Mesendoderm (in vitro differentiated cells): ENCODE results near the gene DAB2.
A peak's percentile ranks its signal among the peaks of the same experiment; 100 is the strongest.

Source experiments
- DNase-seq: peaks from one replicate; pipeline ENCODE4 v3.0.0; 2013
- H2AK5ac ChIP-seq: 2 replicates; pipeline ENCODE4 v1.6.1; 2013; ENCODE audit warnings: low read length, inconsistent platforms
- H2BK120ac ChIP-seq: 2 replicates; pipeline ENCODE4 v1.6.1; 2013; ENCODE audit warnings: low read depth, mild to moderate bottlenecking, low read length, moderate library complexity, mixed read lengths
- H2BK15ac ChIP-seq: replicated peaks from 2 replicates; pipeline ENCODE4 v1.6.1; 2013; ENCODE audit warnings: low read depth, mild to moderate bottlenecking, moderate library complexity
- H2BK5ac ChIP-seq: 2 replicates; pipeline ENCODE4 v1.6.1; 2013; ENCODE audit warnings: low read length, inconsistent platforms
- H3K18ac ChIP-seq: 2 replicates; pipeline ENCODE4 v1.6.1; 2013; ENCODE audit warnings: mild to moderate bottlenecking, low read length, mixed read lengths
- H3K23ac ChIP-seq: one replicate; pipeline ENCODE4 v1.6.1; 2013; ENCODE audit warnings: low read length
- H3K27ac ChIP-seq: 2 replicates; pipeline ENCODE4 v1.5.1; 2013; ENCODE audit warnings: low read depth, mild to moderate bottlenecking, inconsistent platforms, low read length, moderate library complexity
- H3K27me3 ChIP-seq: 2 replicates; pipeline ENCODE4 v1.6.1; 2013; ENCODE audit warnings: low read length, control low read depth, mild to moderate bottlenecking, inconsistent platforms; ENCODE audit not compliant: insufficient read depth, poor library complexity
- H3K36me3 ChIP-seq: 2 replicates; pipeline ENCODE4 v1.6.1; 2013; ENCODE audit warnings: low read length, inconsistent platforms; ENCODE audit not compliant: control insufficient read depth, insufficient read depth
- H3K4ac ChIP-seq: one replicate; pipeline ENCODE4 v1.6.1; 2013; ENCODE audit warnings: low read depth, mild to moderate bottlenecking, low read length, moderate library complexity
- H3K4me1 ChIP-seq: 2 replicates; pipeline ENCODE4 v1.6.1; 2013; ENCODE audit warnings: low read depth, low read length, inconsistent platforms; ENCODE audit not compliant: control insufficient read depth
- H3K4me2 ChIP-seq: 2 replicates; pipeline ENCODE4 v1.6.1; 2013; ENCODE audit warnings: low read length
- H3K4me3 ChIP-seq: 2 replicates; pipeline ENCODE4 v1.5.1; 2013; ENCODE audit warnings: mild to moderate bottlenecking, low read length
- H3K56ac ChIP-seq: one replicate; pipeline ENCODE4 v1.6.1; 2013; ENCODE audit warnings: low read length
- H3K79me1 ChIP-seq: 2 replicates; pipeline ENCODE4 v1.6.1; 2013; ENCODE audit warnings: low read length, inconsistent platforms
- H3K79me2 ChIP-seq: 2 replicates; pipeline ENCODE4 v1.6.1; 2013; ENCODE audit warnings: mild to moderate bottlenecking, low read length; ENCODE audit not compliant: control insufficient read depth, insufficient read depth
- H3K9ac ChIP-seq: 2 replicates; pipeline ENCODE4 v1.6.1; 2013; ENCODE audit warnings: low read length, inconsistent platforms
- H4K5ac ChIP-seq: one replicate; pipeline ENCODE4 v1.6.1; 2013; ENCODE audit warnings: low read length
- H4K8ac ChIP-seq: one replicate; pipeline ENCODE4 v1.6.1; 2013; ENCODE audit warnings: low read depth, mild to moderate bottlenecking, control low read depth, low read length, moderate library complexity
- WGBS: extraction: QIAGEN DNeasy Blood & Tissue Kit; methylation state at CpG from one replicate; pipeline ENCODE4 v1.1.7; 2013; ENCODE audit warnings: low lambda C conversion rate, missing lambda C conversion rate; ENCODE audit not compliant: insufficient coverage; ENCODE audit errors: extremely low coverage; 5-methylcytosine and 5-hydroxymethylcytosine counted together

The DAB2 gene

GRCh38 chr5:39440192-39440957 lies 15.6 kb upstream of the DAB2 start:
- no CpG with 5 or more reads among the region's 3 CpGs for WGBS
- Histone ChIP-seq H2BK120ac (no peak overlapping the region), H2BK15ac (no peak overlapping the region), H3K36me3 (no peaks in the 10 kb centered on the region), H3K4ac (no peak overlapping the region), H4K8ac (no peak overlapping the region), H3K4me2 (no peak overlapping the region), H3K23ac (no peak overlapping the region), H2BK5ac (no peak overlapping the region), H3K4me3 (no peak overlapping the region), H3K4me1 (no peaks in the 10 kb centered on the region), H4K5ac (no peak overlapping the region), H3K56ac (no peak overlapping the region), H3K9ac (no peak overlapping the region), H3K79me1 (no peaks in the 10 kb centered on the region), H3K27ac (no peak overlapping the region), H3K27me3 (no peaks in the 10 kb centered on the region), H2AK5ac (no peak overlapping the region), H3K18ac (no peak overlapping the region), H3K79me2 (no peaks in the 10 kb centered on the region)
- DNase-seq: no peak

- Histone ChIP-seq H4K8ac (no peak overlapping the region), H2BK15ac (no peak overlapping the region), H3K18ac (no peak overlapping the region), H3K4me3 (no peak overlapping the region), H3K79me1 (no peaks in the 10 kb centered on the region), H3K4me2 (no peak overlapping the region), H3K36me3 (no peaks in the 10 kb centered on the region), H3K56ac (no peak overlapping the region), H3K27ac (no peak overlapping the region), H2AK5ac (no peak overlapping the region), H3K9ac (no peak overlapping the region), H2BK5ac (no peak overlapping the region), H3K4ac (no peak overlapping the region), H3K23ac (no peak overlapping the region), H3K79me2 (no peaks in the 10 kb centered on the region), H2BK120ac (no peak overlapping the region), H3K4me1 (no peaks in the 10 kb centered on the region), H4K5ac (no peak overlapping the region), H3K27me3 (no peaks in the 10 kb centered on the region)
- no peak for DNase-seq
- no CpG with 5 or more reads among the region's 3 CpGs for WGBS
Measured at GRCh38 chr5:39439582-39440162, 14.9 kb upstream of the DAB2 start.

DNA sequence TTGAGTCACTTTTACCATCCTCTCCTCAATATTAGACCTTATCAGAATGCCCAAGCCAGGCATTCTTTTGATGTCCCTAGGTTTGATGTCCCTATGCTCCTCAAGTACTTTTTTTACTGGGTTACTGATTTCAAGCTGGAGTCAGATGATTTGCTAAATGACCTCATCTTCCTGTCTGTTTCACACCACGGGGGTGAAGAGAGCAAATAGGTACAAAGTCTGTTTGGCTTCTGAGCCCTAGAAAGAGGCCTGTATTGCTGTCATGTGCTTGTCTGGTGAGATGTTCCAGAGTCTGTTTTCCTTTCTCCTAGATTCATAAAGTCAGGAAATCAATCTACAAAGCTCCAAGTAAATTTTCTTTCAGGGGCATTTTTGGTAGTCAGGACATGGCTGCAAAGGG lies 12.7 kb upstream of the DAB2 start:
- no peak overlapping the region for H3K9ac ChIP-seq
- no CpG with 5 or more reads among the region's 1 CpG for WGBS
- H3K36me3 ChIP-seq: no peaks in the 10 kb centered on the region

GRCh38 chr5:39433848-39434247 lies 9.1 kb upstream of the DAB2 start:
- Histone ChIP-seq H4K8ac (no peak overlapping the region), H4K5ac (no peak overlapping the region), H2BK120ac (no peak overlapping the region), H3K27ac (no peak overlapping the region), H2BK5ac (no peak overlapping the region), H3K56ac (no peak overlapping the region), H3K18ac (no peak overlapping the region), H3K4me1 (no peaks in the 10 kb centered on the region), H3K23ac (no peak overlapping the region), H3K4me3 (no peak overlapping the region), H3K36me3 (no peaks in the 10 kb centered on the region), H3K79me1 (no peaks in the 10 kb centered on the region), H3K9ac (no peak overlapping the region), H3K4ac (no peak overlapping the region), H3K4me2 (no peak overlapping the region), H3K27me3 (no peaks in the 10 kb centered on the region), H3K79me2 (no peaks in the 10 kb centered on the region), H2AK5ac (no peak overlapping the region), H2BK15ac (no peak overlapping the region)
- no CpG with 5 or more reads among the region's 4 CpGs for WGBS
- DNase-seq: no peak

More for the DNA sequence above, 12.7 kb upstream of the DAB2 start:
- Histone ChIP-seq H3K4ac (no peak overlapping the region), H4K8ac (no peak overlapping the region), H3K4me1 (no peaks in the 10 kb centered on the region), H3K27me3 (no peaks in the 10 kb centered on the region), H2BK15ac (no peak overlapping the region), H3K18ac (no peak overlapping the region), H3K4me2 (no peak overlapping the region), H4K5ac (no peak overlapping the region), H3K4me3 (no peak overlapping the region), H3K23ac (no peak overlapping the region), H2AK5ac (no peak overlapping the region), H3K27ac (no peak overlapping the region), H3K56ac (no peak overlapping the region), H3K79me1 (no peaks in the 10 kb centered on the region), H3K79me2 (no peaks in the 10 kb centered on the region), H2BK120ac (no peak overlapping the region), H2BK5ac (no peak overlapping the region)
- DNase-seq: peak; percentile 33

- DNase-seq: no peak
- Histone ChIP-seq H3K4me3 (no peak overlapping the region), H3K36me3 (no peaks in the 10 kb centered on the region), H4K8ac (no peak overlapping the region), H3K27me3 (no peaks in the 10 kb centered on the region), H2BK15ac (no peak overlapping the region), H3K18ac (no peak overlapping the region), H3K4me1 (no peaks in the 10 kb centered on the region), H3K4ac (no peak overlapping the region), H4K5ac (no peak overlapping the region), H2BK5ac (no peak overlapping the region), H3K4me2 (no peak overlapping the region), H3K27ac (no peak overlapping the region), H2AK5ac (no peak overlapping the region), H3K79me2 (no peaks in the 10 kb centered on the region), H3K23ac (no peak overlapping the region), H3K56ac (no peak overlapping the region), H2BK120ac (no peak overlapping the region), H3K79me1 (no peaks in the 10 kb centered on the region), H3K9ac (no peak overlapping the region)
- no CpG with 5 or more reads among the region's 12 CpGs for WGBS
Measured at GRCh38 chr5:39432696-39433530, 8.1 kb upstream of the DAB2 start.
